K562 (cell line): ENCODE results near the gene RNF224. TPM values are rescaled to one million over a fixed set of nuclear protein-coding genes. Genes with fewer than 3 reads are reported as not detected.

Experiments used
- ATF1 ChIP-seq, 2 experiments: fragments of 450-650 bp in 1 of 2; IDR thresholded peaks; 2 replicates each; pipeline ENCODE4 v1.6.1; 2016; ENCODE audit warnings: missing compliant biosample characterization in 1 of 2, missing genetic modification characterization in 1 of 2
- ATF4 ChIP-seq: fragments of 450-650 bp; formaldehyde crosslinking; IDR thresholded peaks from 2 replicates; pipeline ENCODE4 v1.4.0; 2022; ENCODE audit warnings: mild to moderate bottlenecking, moderate library complexity
- CCNT2 ChIP-seq: IDR thresholded peaks from 2 replicates; pipeline ENCODE4 v1.6.1; 2011; ENCODE audit warnings: borderline replicate concordance, low read depth, mild to moderate bottlenecking, moderate library complexity, mixed read lengths, low read length; ENCODE audit not compliant: insufficient read length; ENCODE audit errors: extremely low read depth
- CEBPB ChIP-seq: fragments of 450-650 bp; IDR thresholded peaks from 2 replicates; pipeline ENCODE4 v1.6.1; 2016; ENCODE audit warnings: missing genetic modification characterization, missing compliant biosample characterization
- DEAF1 ChIP-seq: fragments of 450-650 bp; formaldehyde crosslinking; IDR thresholded peaks from 2 replicates; pipeline ENCODE4 v1.4.0; 2020; ENCODE audit warnings: mild to moderate bottlenecking, moderate library complexity
- HNRNPLL ChIP-seq: fragments of 200-400 bp; formaldehyde crosslinking; IDR thresholded peaks from 2 replicates; pipeline ENCODE4 v1.6.1; 2017; ENCODE audit warnings: low read length, low read depth, mild to moderate bottlenecking; ENCODE audit not compliant: poor library complexity, severe bottlenecking
- HNRNPUL1 ChIP-seq: fragments of 200-400 bp; formaldehyde crosslinking; IDR thresholded peaks from 2 replicates; pipeline ENCODE4 v1.6.1; 2017; ENCODE audit warnings: low read length
- MAZ ChIP-seq, 2 experiments: fragments of 450-650 bp in 1 of 2; sonication (generic) in 1 of 2; formaldehyde crosslinking; IDR thresholded peaks in 1 of 2; conservative IDR thresholded peaks in 1 of 2; 2 replicates each; pipeline versions ENCODE4 v1.4.0 to v1.5.0; 2020; ENCODE audit warnings: mild to moderate bottlenecking in 1 of 2, missing genetic modification reagents in 1 of 2
- MTA3 ChIP-seq: fragments of 450-650 bp; formaldehyde crosslinking; IDR thresholded peaks from 2 replicates; pipeline ENCODE4 v1.6.1; 2017; ENCODE audit warnings: mild to moderate bottlenecking, borderline replicate concordance
- PHF8 ChIP-seq: fragments of 200-600 bp; sonication (generic); IDR thresholded peaks from 2 replicates; pipeline ENCODE4 v1.6.1; 2012; ENCODE audit warnings: mixed run types, mild to moderate bottlenecking, inconsistent platforms, low read length, moderate library complexity, borderline replicate concordance
- TFE3 ChIP-seq: fragments of 450-650 bp; formaldehyde crosslinking; IDR thresholded peaks from 2 replicates; pipeline ENCODE4 v1.4.0; 2020; ENCODE audit warnings: mild to moderate bottlenecking, mixed read lengths
- ZNF318 ChIP-seq, 2 experiments: fragments of 450-650 bp; IDR thresholded peaks; 2 replicates each; pipeline ENCODE4 v1.6.1; 2016; ENCODE audit warnings: mild to moderate bottlenecking in 2 of 2, borderline replicate concordance in 1 of 2, low read depth in 1 of 2, moderate library complexity in 1 of 2
- polyA plus RNA-seq, 8 experiments: library from polyadenylated mRNA; depleted of rRNA in 4 of 8; stranded (reverse) in 5 of 8; unstranded in 3 of 8; fragments of >200 nt; fragmentation: Nextera tagmentation in 2 of 8; fragmentation: Illumina TruSeq in 1 of 8; extraction: Ambion mirVana in 2 of 8; extraction: Trizol in 1 of 8; gene quantifications; 2 replicates each; pipeline versions ENCODE4 v1.2.1 to v1.2.3, GENCODE V29; 2011 to 2014; ENCODE audit warnings: inconsistent platforms in 1 of 8, missing spikeins in 1 of 8
- total RNA-seq, 7 experiments: library from RNA; depleted of rRNA in 6 of 7; stranded (reverse); fragments of >200 nt in 6 of 7; fragmentation: Illumina TruSeq in 2 of 7; extraction: Trizol in 2 of 7; gene quantifications; 2 replicates each; pipeline versions ENCODE4 v1.2.1 to v1.2.3, GENCODE V29; 2011 to 2021; ENCODE audit warnings: low replicate concordance in 1 of 7

Gene RNF224
- total and polyA plus RNA-seq, 9 of the 15 experiments (the other 6 are each of a cell fraction or from before 2014, with no cell fraction given) = not detected

GRCh38 chr9:137277329-137278041 is 50.2 kb downstream of the RNF224 start, which contains the start of gene TOR4A (continued):
- TF ChIP-seq ZNF318 (IDR thresholded peaks at IDR 0.05; ENCODE audit: borderline replicate concordance in 1 of 2, low read depth in 1 of 2) = peak in 1 of 2 experiments; percentile 55; a peak in 1 of 4 replicates
- TF ChIP-seq MTA3 = peak; percentile 40
- no peak; the same call in 1 of the 2 replicates for TF ChIP-seq DEAF1
- TF ChIP-seq HNRNPUL1 = no peak
- TF ChIP-seq PHF8 = peak; percentile 58; the same call in 1 of the 2 replicates
- TF ChIP-seq CEBPB (tag) = 0 out of 2 replicates have a peak, but pooled peaks have one; percentile 1
- TF ChIP-seq ATF1 (CRISPR knock-in tag; IDR thresholded peaks at IDR 0.05) = no peak
- peak; percentile 59 for TF ChIP-seq ATF1 (tag; IDR thresholded peaks at IDR 0.05)
- TF ChIP-seq MAZ (CRISPR knock-in tag; conservative IDR thresholded peaks at IDR 0.05 in 1 of 2, IDR thresholded peaks at IDR 0.05 in 1 of 2) = peak; percentile 83 to 96
- TF ChIP-seq TFE3 (CRISPR knock-in tag) = no peak
- TF ChIP-seq CCNT2 = peak; percentile 86
- TF ChIP-seq ATF4 (CRISPR knock-in tag) = no peak
- TF ChIP-seq HNRNPLL = no peak
